Measurements from ENCODE around the gene SLC12A8.

Gene SLC12A8

GRCh38 chr3:125053304-125053699 lies 159.2 kb downstream of the SLC12A8 start:
- no peak for TF ChIP-seq CTCF (IDR thresholded peaks at IDR 0.05; ENCODE audit: borderline replicate concordance, control extremely low read depth, extremely low read depth, insufficient read depth, missing control alignments)
- no peak for DNase-seq (ENCODE audit: low spot score)
- in situ Hi-C loops (cut with MboI; ENCODE audit: low sequenced_read_pairs, unreplicated experiment): no loop called here

GRCh38 chr3:125052624-125053303 lies 159.8 kb downstream of the SLC12A8 start:
- TF ChIP-seq CTCF (IDR thresholded peaks at IDR 0.05; ENCODE audit: borderline replicate concordance, control extremely low read depth, extremely low read depth, insufficient read depth, missing control alignments): no peak
- in situ Hi-C loops (cut with MboI; ENCODE audit: low sequenced_read_pairs, unreplicated experiment): no loop called here
- no peak for DNase-seq (ENCODE audit: low spot score)

- DNase-seq (ENCODE audit: low spot score): peak; percentile 68
These were observed 160.6 kb downstream of the SLC12A8 start for GRCh38 chr3:125051715-125052581.

GRCh38 chr3:125051205-125051604 lies 161.3 kb downstream of the SLC12A8 start:
- no peak for DNase-seq (ENCODE audit: low spot score)
- TF ChIP-seq CTCF (IDR thresholded peaks at IDR 0.05; ENCODE audit: borderline replicate concordance, control extremely low read depth, extremely low read depth, insufficient read depth, missing control alignments): no peak
- in situ Hi-C loops (cut with MboI; ENCODE audit: low sequenced_read_pairs, unreplicated experiment): no loop called here

More at GRCh38 chr3:125051715-125052581, 160.6 kb downstream of the SLC12A8 start:
- in situ Hi-C loops (cut with MboI; ENCODE audit: low sequenced_read_pairs, unreplicated experiment): no loop called here
- no peak for TF ChIP-seq CTCF (IDR thresholded peaks at IDR 0.05; ENCODE audit: borderline replicate concordance, control extremely low read depth, extremely low read depth, insufficient read depth, missing control alignments)

GRCh38 chr3:125050488-125051090 lies 162.0 kb downstream of the SLC12A8 start:
- in situ Hi-C loops (cut with MboI; ENCODE audit: low sequenced_read_pairs, unreplicated experiment): no loop called here
- no peak for DNase-seq (ENCODE audit: low spot score)
- TF ChIP-seq CTCF (IDR thresholded peaks at IDR 0.05; ENCODE audit: borderline replicate concordance, control extremely low read depth, extremely low read depth, insufficient read depth, missing control alignments): no peak

GRCh38 chr3:125048282-125048681 lies 164.3 kb downstream of the SLC12A8 start:
- no peak for TF ChIP-seq CTCF (IDR thresholded peaks at IDR 0.05; ENCODE audit: borderline replicate concordance, control extremely low read depth, extremely low read depth, insufficient read depth, missing control alignments)
- no peak for DNase-seq (ENCODE audit: low spot score)
- in situ Hi-C loops (cut with MboI; ENCODE audit: low sequenced_read_pairs, unreplicated experiment): no loop called here
